NCI-H2227 (cell line): Measurements from ENCODE around the gene USP46.

Source experiments
- DNase-seq: peaks from one replicate; lab custom pipeline; 2025; ENCODE audit not compliant: unreplicated experiment; lab: John Stamatoyannopoulos, UW

USP46 gene

DNA sequence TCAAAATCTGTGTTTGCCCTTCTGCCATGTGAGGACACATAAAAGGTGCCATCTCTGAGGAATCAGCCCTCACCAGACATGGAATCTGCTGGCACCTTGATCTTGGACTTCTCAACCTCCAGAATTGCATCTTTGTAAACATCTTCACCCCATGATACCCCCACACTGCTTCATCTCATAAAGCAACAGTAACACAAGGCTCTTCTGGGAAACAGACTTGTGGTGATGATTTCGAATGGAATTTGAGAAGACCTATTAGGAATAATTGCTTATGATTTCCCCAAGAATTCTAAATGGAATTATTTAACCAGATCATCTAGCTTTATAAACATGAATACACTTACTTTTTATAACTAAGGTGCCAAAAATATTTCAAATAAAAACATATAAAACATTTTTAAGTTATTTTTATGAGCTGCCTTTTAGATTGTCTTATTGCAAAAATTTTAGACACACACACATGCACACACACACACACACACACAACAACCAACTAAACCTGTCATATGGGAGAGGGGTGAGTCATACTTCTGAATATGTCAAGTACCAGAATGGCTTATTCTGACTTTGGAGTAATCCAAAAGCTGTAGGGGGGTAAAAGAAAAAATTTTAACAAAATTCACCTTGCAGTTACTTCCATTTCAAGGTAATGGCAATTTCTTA lies 82.0 kb downstream of the USP46 start:
- DNase-seq, result no peak

DNA sequence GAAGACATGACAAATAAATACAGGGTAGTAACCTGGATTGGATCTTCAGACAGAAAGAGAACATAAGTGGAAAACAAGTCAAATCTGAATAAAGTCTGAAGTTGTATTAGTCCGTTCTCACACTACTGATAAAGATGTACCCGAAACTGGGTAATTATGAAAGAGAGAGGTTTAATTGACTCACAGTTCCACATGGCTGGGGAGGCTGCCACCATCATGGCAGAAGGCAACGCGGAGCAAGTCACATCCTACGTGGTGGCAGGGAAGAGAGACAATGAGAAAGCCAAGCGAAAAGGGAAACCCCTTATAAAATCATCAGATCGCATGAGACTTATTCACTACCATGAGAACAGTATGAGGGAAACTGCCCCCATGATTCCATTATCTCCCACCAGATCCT lies 82.8 kb downstream of the USP46 start:
- no peak for DNase-seq

DNA sequence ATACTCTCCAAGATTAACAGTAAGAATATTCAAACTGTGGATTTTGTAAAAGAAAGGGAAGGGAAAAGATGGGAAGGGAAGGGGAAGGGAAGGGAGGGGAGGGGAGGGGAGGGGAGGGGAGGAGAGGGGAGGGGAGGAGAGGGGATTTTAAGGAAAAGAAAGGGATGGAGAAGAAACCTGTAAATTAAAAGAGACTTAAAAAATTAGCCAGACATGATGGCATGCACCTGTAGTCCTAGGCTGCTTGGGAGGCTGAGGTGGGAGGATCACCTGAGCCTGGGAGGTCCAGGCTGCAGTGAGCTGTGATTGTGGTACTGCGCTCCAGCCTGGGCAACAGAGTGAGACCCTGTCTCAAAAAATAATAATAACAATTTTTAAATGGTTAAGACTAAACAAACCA lies 83.7 kb downstream of the USP46 start:
- no peak for DNase-seq

DNA sequence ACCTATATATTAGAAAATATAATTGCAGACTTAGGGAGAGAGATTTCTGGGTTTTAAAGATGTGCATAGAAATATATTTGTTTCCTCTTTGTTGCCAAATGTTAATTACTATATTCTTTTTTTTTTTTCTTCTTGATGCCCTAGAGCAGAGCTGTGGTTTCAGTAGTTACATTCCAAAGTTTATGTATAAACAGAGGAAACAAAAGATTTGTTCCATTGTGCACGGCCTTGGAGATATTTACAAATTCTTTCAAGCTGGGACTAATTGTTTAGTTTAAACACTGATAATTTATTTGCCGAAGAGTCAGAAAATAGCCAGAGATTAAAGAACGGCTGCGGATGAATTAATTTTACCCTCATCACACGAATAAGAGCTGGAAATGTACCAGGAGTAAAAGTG lies 85.1 kb downstream of the USP46 start:
- DNase-seq, result no peak

DNA sequence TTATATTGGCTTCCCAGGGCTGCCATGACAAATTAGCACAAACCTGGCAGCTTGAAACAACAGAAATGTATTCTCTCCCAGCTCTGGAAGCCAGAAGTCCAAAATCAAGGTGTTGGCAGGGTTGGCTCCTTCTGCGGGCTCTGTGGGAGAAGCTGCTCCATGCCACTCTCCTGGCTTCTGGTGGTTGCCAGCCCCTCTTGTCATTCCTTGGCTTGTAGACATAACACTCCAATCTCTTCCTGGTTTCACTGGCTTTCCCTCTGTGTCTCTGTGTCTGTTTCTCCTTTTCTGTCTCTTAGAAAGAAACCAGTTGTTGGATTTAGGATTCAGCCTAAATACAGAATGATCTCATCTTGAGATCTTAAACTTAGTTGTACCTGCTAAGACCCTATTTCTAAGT lies 85.5 kb downstream of the USP46 start:
- no peak for DNase-seq

DNA sequence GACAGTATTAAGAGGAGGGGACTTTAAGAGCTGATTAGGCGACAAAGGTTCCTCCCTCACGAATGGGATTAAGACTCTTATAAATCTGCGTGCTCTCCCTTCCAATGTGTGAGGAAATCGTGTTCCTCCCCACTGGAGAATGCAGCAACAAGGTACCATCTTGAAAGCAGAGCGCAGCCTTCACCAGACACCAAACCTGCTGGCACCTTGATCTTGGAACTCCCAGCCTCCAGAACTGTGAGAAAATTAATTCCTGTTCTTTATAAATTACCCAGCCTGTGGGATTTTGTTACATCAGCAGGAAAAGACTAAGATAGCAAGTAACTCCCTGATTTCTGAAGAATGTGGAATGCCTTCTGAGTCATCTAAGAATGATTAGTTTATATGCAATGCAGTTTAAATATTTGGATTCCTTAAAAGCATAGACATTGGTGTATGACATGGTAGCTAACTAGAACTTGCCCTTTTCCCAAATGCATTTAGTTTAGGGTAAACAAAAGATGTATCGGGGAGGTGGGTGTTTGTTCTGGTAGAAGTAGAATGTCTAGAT lies 86.1 kb downstream of the USP46 start:
- DNase-seq, result no peak

DNA sequence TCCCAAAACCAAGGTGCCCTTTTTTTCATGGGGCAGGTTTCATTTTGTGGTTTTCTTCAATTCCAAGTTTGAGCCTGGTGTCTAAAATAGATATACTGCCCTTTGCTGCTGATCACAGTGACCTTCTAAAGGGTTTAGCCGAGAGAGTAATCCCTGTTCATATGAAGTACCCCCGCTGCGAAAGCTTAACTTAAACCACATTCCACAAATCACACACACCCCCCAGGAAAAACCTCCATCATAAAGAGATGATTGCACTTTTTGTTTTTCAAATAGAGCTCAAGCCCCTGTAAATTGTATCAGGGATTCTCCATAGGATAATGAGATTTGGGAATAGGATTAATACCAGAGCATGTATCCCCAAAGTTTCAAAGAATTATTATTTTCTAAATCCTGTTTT lies 90.8 kb downstream of the USP46 start:
- no peak for DNase-seq

DNA sequence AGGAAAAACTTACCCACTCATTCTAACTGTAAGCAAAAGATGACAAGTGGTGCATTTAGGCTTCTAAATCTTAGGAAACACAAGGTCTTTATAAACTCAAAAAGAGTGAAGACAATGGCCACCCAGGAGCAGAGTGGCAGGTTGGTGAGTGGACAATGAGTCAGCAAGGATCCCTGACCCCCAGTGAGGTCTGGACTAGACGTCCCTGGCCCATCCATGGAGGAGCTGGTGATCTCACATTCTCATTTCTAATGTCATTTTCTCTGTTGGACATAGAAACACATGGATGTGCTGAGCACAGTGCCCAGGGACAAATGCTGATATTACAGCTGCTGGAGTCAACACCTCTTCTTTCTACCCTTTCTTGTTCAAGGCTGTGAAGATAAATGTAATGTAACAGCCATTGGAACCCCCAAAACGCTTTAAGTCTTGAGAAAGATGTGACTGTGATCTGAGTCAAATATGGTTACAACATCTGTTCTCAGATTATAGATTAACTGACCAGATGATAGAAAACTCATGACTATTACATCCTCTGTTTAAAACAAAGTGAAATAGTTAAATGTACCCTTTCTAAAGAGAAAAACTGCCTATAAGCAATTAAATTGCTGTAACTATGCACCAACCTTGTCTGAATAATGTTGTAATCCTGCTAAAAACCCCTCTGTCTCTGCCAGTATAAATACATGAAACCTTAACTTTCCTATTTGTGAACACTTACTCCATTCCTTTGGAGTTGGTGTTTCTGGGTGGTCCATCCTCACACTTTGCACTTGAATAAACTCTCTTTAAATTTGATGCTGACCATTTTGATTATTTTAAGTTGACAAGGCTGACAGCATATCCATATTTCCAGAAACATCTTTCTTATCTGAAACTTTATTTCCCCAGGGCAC lies 92.7 kb downstream of the USP46 start:
- no peak for DNase-seq

DNA sequence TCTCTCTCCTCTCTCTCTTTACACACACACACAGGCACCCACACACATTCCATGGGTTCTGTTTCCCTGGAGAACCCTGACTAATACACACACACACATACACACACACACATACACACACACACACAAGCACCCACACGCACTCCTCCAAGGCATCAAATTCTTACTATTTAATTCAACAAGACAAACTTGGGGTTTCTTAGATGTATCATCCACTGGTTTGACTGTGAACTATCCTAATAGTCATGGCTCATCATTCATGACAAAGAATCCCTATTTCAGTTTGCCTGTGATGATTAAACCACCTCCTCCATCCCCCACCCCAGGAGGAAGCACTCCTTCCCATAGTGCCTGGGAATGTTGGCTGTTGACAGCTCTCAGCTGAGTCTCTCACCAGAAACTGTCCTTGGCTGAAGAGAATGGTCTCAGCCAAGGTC lies 98.2 kb downstream of the USP46 start:
- DNase-seq, result no peak

DNA sequence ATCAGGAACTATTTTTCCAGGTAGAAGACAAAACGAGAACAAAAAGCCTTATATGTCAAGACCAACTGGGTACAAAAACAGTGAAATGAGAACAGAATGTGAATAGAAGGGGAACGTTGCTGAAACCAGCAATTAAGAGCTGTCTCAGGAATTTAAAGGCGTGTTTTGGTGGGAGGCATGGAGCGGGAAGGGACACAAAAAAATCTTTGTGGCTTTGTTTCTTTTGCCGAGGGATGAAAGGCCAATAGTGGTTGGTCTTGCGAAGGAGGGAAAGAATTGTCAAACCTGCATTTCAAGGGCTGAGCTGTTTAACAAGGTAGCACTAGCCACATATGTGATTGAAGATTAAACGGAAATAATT lies 103.8 kb downstream of the USP46 start:
- DNase-seq, result no peak

DNA sequence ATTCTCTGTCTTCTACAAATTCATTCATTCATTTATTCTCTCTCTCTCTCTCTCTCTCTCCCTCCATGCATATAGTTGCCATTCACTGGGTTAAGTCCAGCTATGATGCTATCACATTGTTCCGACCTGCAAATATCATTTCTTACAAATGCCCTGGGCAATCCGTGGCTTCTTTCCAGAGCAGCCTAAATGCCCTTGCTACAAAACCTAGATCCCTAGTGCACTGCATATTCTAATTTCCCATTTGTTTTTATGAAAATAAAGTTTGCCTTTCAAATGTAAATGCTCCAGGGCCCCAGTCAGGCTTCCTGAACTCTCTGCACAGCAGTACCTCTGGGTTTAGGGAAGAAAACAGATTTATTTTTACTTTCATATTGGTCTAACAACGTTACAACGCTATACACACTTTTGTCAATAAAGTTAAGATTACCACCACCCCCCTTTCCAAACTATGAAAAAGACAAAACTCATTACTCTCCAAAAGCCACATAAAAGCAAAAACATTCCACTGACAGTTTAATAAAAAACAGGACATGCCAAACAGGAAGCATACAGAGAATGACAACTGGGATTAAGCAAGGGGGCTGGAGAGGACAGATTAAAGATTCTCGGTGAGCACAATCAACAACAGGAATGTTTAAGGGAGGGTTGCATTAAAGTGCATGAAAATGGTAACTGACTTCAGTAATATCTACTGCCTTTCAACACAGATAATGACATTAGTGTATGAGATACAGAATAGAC lies 104.3 kb downstream of the USP46 start:
- no peak for DNase-seq

DNA sequence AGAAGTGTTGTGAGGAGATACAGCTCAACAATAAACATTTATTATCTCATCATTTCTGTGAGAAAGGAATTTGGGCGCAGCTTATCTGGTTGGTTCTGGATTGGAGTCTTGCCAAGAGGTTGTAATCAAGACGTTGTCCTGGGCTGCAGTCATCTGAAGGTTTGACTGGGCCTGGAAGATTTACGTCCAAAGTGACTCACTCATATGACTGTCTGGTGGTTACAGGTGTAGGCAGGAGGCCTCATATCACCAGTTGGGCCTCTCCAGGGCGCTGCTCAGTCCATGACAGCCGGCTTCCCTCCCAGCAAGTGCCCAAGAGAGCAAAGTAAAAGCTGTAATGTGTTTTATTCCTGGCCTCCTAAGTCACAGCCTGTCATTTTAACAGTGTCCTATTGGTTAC lies 106.3 kb downstream of the USP46 start:
- no peak for DNase-seq

DNA sequence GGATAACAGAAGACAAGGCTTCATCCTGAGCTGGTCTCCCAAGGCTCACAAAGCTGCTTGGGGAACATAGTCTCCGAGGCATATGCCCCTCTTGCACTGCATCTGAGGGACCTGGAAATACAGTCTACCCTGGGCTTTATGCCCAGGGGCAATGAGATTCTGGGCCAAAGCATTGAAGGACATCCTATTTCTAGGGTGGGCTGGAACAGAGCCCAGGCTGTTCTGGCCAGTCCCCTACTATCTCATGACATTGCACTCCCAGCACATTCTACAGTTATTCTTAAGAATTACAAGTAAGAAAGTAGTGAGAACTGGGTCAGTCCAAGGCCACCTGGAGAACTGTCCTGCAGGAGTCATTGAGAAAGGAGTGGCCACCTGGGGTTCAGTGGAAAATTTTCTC lies 107.6 kb downstream of the USP46 start:
- no peak for DNase-seq

DNA sequence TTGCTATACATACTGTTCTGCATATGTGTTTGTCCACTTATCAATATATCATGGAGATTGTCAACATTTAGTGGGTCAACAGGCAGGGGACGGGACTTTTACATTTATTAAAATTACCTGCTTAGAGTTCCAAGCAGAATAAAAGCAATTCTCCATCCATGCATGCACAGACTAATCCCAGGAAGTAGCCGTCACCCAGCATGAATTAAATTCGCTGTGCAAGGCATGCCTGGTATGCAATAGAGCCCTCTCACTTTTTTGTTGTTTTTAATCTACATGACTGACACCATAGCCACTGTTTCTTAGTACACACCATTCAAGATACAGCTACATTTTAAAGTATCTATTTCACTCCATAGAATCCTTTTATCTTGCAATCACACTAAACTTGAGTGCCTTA lies 108.9 kb downstream of the USP46 start:
- DNase-seq, result no peak

DNA sequence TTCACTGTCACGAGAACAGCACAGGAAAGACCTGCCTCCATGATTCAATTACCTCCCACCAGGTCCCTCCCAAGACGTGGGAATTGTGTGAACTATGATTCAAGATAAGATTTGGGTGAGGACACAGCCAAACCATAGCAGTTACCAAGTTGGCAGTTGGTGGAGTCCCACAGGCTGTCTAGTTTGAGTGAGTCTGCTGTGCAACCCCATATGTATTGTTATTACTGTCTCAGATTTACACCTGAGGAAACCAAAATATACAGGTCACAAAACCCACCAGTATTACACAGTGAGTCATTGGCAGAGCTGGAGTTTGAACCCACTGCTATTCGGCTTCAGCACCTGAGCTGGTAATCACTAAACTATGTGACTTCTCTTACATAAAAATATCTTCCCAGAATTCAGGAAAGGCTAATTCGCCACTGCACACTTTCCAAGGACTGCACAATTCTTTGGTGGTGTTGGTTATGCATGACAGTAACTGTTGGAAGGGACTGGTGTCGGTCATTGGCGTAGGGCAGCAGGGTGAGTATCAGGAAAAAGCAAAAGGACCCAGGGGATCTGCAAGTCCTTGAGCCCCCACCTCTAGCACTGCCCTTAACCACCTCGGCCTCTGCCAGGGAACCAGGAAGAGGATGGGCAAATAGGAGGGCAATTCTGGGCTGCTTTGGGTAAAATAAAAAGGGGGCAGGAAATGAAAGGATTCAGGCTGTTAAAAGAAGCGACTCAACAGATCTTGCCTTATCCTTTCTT lies 110.1 kb downstream of the USP46 start:
- DNase-seq, result no peak

DNA sequence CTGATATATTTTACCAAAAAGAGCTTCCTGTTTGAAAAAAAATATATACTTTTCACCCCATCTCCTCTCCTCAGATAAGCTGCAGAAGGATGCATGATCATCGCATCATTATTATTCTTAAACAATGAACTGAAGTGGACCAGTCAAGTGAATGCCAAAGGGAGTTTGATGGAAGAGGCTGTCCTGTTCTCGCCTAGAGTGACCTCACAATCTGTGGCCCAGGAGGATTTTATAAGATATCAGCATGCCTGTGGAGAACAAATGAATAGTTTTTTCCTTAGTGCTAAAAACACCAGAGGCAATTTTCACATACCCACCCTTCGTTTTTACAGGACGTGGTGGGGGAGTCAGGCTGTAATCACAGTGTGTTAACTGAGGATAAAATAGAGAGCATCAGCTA lies 112.7 kb downstream of the USP46 start:
- DNase-seq, result no peak

DNA sequence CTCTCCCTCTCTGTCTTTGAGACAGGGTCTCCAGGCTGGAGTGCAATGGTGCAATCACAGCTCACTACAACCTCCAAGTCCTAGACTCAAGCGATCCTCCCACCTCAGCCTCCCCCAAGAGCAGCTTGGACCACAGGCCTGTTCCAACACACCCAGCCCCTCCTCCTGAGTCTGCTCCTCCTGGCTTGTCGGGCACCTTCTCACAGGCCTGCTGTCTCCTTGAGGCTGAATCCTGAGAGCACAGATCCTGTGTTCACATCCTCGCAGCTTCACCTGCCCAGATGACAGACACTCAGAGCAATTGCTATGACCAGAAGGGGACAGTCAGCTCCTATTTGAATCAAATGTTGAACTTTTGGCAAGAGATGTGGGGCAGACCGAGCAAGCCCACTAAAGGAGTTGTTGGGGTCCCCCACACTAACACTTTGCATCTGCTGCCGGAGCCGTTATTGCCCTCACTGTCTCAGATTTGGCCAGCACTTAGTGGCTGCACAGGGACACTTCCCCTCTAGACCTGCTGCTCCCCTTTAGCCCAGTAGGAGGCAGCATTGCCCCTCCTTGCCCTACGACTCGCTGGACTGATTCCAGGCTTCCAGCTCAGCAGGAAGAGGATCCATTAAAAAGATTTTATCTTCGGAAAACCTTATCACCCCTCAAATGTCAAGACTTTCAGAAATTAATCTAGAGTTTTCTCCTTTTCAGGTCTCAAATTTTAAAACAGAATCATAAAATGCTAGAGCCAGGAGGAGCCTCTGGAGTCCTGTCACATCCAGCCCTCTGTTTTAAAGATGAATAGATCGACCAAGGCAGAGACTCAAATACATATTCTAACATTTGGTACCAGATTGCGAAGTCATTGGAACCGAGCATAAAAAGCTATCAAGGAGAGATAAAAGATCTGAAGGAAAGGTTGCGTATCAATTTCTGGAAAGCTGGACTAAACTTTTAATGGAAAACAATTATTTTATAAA lies 113.7 kb downstream of the USP46 start:
- DNase-seq, result peak; percentile 59
